OCI-LY3 (cell line): ENCODE measurements around the gene E2F2.

ENCODE experiments used
- H2AFZ ChIP-seq: fragments of 200-600, 300-600 bp; shearing (Covaris generic); 2 replicates; pipeline ENCODE4 v1.6.0; 2014; ENCODE audit warnings: antibody characterized with exemption, low read depth, low read length
- H3K27ac ChIP-seq: fragments of 200-600, 300-600 bp; sonication (generic); 2 replicates; pipeline ENCODE4 v1.5.1; 2014; ENCODE audit warnings: mild to moderate bottlenecking, low read length, moderate library complexity, mixed read lengths
- H3K27me3 ChIP-seq: fragments of 200-600, 300-600 bp; sonication (generic); 2 replicates; pipeline ENCODE4 v1.6.1; 2014; ENCODE audit warnings: low read depth, low read length, mixed read lengths
- H3K36me3 ChIP-seq: fragments of 200-600, 300-600 bp; sonication (generic); replicated peaks from 2 replicates; pipeline ENCODE3; 2014; ENCODE audit warnings: low read depth, low read length, mixed read lengths
- H3K4me1 ChIP-seq: fragments of 300-600, 200-600 bp; sonication (generic); 2 replicates; pipeline ENCODE4 v1.6.1; 2014; ENCODE audit warnings: low read length, mixed read lengths
- H3K4me2 ChIP-seq: fragments of 200-600, 300-600 bp; sonication (generic); 2 replicates; pipeline ENCODE4 v1.6.1; 2014; ENCODE audit warnings: low read length, mixed read lengths
- H3K4me3 ChIP-seq: fragments of 300-600, 200-600 bp; sonication (generic); 2 replicates; pipeline ENCODE4 v1.5.1; 2014; ENCODE audit warnings: antibody characterized with exemption, mild to moderate bottlenecking, low read length, moderate library complexity
- H3K79me2 ChIP-seq: fragments of 300-600, 200-600 bp; shearing (Covaris generic); 2 replicates; pipeline ENCODE4 v1.6.1; 2014; ENCODE audit warnings: mild to moderate bottlenecking, low read length, mixed read lengths
- H3K9ac ChIP-seq: fragments of 300-600, 200-600 bp; shearing (Covaris generic); 2 replicates; pipeline ENCODE4 v1.6.0; 2014; ENCODE audit warnings: mild to moderate bottlenecking, low read length, moderate library complexity
- H3K9me3 ChIP-seq: fragments of 200-600, 300-600 bp; shearing (Covaris generic); 2 replicates; pipeline ENCODE4 v1.6.1; 2014; ENCODE audit warnings: low read length, mixed read lengths; ENCODE audit not compliant: insufficient read depth
- H4K20me1 ChIP-seq: fragments of 200-600, 300-600 bp; sonication (generic); 2 replicates; pipeline ENCODE4 v1.6.1; 2016; ENCODE audit warnings: low read length, mixed read lengths; ENCODE audit not compliant: insufficient read depth
- CTCF ChIP-seq: fragments of 200-600, 300-600 bp; sonication (generic); IDR thresholded peaks from 2 replicates; pipeline ENCODE4 v1.5.1; 2014; ENCODE audit warnings: antibody characterized with exemption, low read length, low read depth
- EZH2phosphoT487 ChIP-seq: fragments of 200-600 bp; shearing (Covaris generic); IDR thresholded peaks from 2 replicates; pipeline ENCODE4 v1.6.1; 2018; ENCODE audit warnings: antibody characterized with exemption, mixed run types, low read depth

Gene E2F2

GRCh38 chr1:23559136-23559984 is 28.3 kb upstream of the E2F2 start, which contains the start of gene ID3:
ID3 (minus strand) TSS chr1:23559501; CDS start chr1:23559426, 75 bp downstream.
- Histone ChIP-seq H3K4me2 (peak within 1 kb of the TSS; percentile 98), H3K9ac (peak within 1 kb of the TSS; percentile 84), H3K79me2 (0 out of 2 replicates have a peak, but pooled peaks cover 3% of the 10 kb centered on the region), H3K4me3 (peak within 1 kb of the TSS; percentile 94), H3K27me3 (peaks cover 31% of the 10 kb centered on the region), H4K20me1 (no peaks in the 10 kb centered on the region), H2AFZ (peak within 1 kb of the TSS; percentile 43), H3K36me3 (peaks cover 4% of the 10 kb centered on the region), H3K9me3 (no peaks in the 10 kb centered on the region), H3K27ac (peak within 1 kb of the TSS; percentile 46), H3K4me1 (peaks cover 53% of the 10 kb centered on the region)
- TF ChIP-seq CTCF (no peak), EZH2phosphoT487 (no peak)

- Histone ChIP-seq H3K9ac (peak overlapping the region; percentile 84), H4K20me1 (no peaks in the 10 kb centered on the region), H3K4me1 (peaks cover 58% of the 10 kb centered on the region), H3K9me3 (no peaks in the 10 kb centered on the region), H3K27me3 (peaks cover 27% of the 10 kb centered on the region), H2AFZ (no peak overlapping the region), H3K27ac (peak overlapping the region; percentile 46), H3K4me2 (peak overlapping the region; percentile 98), H3K36me3 (peaks cover 4% of the 10 kb centered on the region), H3K79me2 (0 out of 2 replicates have a peak, but pooled peaks cover 3% of the 10 kb centered on the region), H3K4me3 (peak overlapping the region; percentile 94)
- TF ChIP-seq CTCF, result no peak
- no peak for TF ChIP-seq EZH2phosphoT487
Measured at GRCh38 chr1:23558872-23559135, 27.8 kb upstream of the E2F2 start.

GRCh38 chr1:23558140-23558871 is 27.3 kb upstream of the E2F2 start:
- Histone ChIP-seq H3K79me2 (0 out of 2 replicates have a peak, but pooled peaks cover 3% of the 10 kb centered on the region), H3K9ac (peak overlapping the region; percentile 84), H4K20me1 (no peaks in the 10 kb centered on the region), H3K4me1 (peaks cover 63% of the 10 kb centered on the region), H3K4me3 (peak overlapping the region; percentile 94), H3K4me2 (peak overlapping the region; percentile 98), H3K9me3 (no peaks in the 10 kb centered on the region), H3K27ac (peak overlapping the region; percentile 46), H2AFZ (no peak overlapping the region), H3K27me3 (peaks cover 22% of the 10 kb centered on the region), H3K36me3 (peaks cover 4% of the 10 kb centered on the region)
- TF ChIP-seq CTCF (no peak), EZH2phosphoT487 (no peak)

- TF ChIP-seq EZH2phosphoT487, result no peak
- no peaks in the 10 kb centered on the region for H4K20me1 ChIP-seq
- 0 out of 2 replicates have a peak, but pooled peaks cover 3% of the 10 kb centered on the region for H3K79me2 ChIP-seq
- H3K4me2 ChIP-seq, result peak overlapping the region; percentile 98
- peaks cover 22% of the 10 kb centered on the region for H3K27me3 ChIP-seq
- peak overlapping the region; percentile 84 for H3K9ac ChIP-seq
- no peak overlapping the region for H2AFZ ChIP-seq
- H3K9me3 ChIP-seq, result no peaks in the 10 kb centered on the region
- H3K4me3 ChIP-seq, result peak overlapping the region; percentile 94
- H3K4me1 ChIP-seq, result peaks cover 60% of the 10 kb centered on the region
- H3K27ac ChIP-seq, result peak overlapping the region; percentile 46
- H3K36me3 ChIP-seq, result peaks cover 4% of the 10 kb centered on the region
Measured at GRCh38 chr1:23557471-23558124, 26.6 kb upstream of the E2F2 start.
